Kidney (tissue), 14 donors: ENCODE measurements around the gene PPFIA1. TPM values are rescaled to one million over a fixed set of nuclear protein-coding genes. Genes with fewer than 3 reads are reported as not detected.

Source experiments
- DNase-seq, 5 donors: peaks; one replicate each; pipeline ENCODE4 v3.0.0-alpha.2; 2013 to 2020
- FAIRE-seq: peaks from 2 replicates; lab custom pipeline; 2012; peaks lifted over from hg19 to GRCh38; lab: Jason Lieb, UNC
- H3K27ac ChIP-seq, 2 donors: one replicate each; pipeline ENCODE4 v1.7.0; 2013; ENCODE audit warnings: low read depth in 2 of 2, low read length in 2 of 2, inconsistent platforms in 1 of 2
- H3K27me3 ChIP-seq: one replicate; pipeline ENCODE4 v1.7.1; 2013; ENCODE audit warnings: low read length, inconsistent platforms; ENCODE audit not compliant: control insufficient read depth, insufficient read depth
- H3K36me3 ChIP-seq, 3 donors: one replicate each; pipeline versions ENCODE4 v1.7.0 to v1.7.1; 2013; ENCODE audit warnings: low read length in 3 of 3, control low read depth in 1 of 3, inconsistent platforms in 1 of 3; ENCODE audit not compliant: insufficient read depth in 3 of 3, control insufficient read depth in 2 of 3
- H3K4me1 ChIP-seq, 3 donors: one replicate each; pipeline versions ENCODE4 v1.7.0 to v1.7.1; 2013; ENCODE audit warnings: low read length in 3 of 3, inconsistent platforms in 1 of 3, low read depth in 1 of 3; ENCODE audit not compliant: control insufficient read depth in 2 of 3, insufficient read depth in 2 of 3
- H3K4me3 ChIP-seq, 3 donors: one replicate each; pipeline versions ENCODE4 v1.7.0 to v1.8.1; 2013; ENCODE audit warnings: low read length in 3 of 3, control low read depth in 1 of 3, inconsistent platforms in 1 of 3
- H3K9ac ChIP-seq, 3 donors: one replicate each; pipeline versions ENCODE4 v1.7.0 to v1.7.1; 2013; ENCODE audit warnings: low read length in 3 of 3, control low read depth in 1 of 3, inconsistent platforms in 1 of 3
- H3K9me3 ChIP-seq, 3 donors: one replicate each; pipeline versions ENCODE4 v1.7.0 to v1.7.1; 2013; ENCODE audit warnings: low read length in 3 of 3, control low read depth in 1 of 3, inconsistent platforms in 1 of 3; ENCODE audit not compliant: control insufficient read depth in 2 of 3, insufficient read depth in 1 of 3
- intact Hi-C: fragments of 100-400 bp; cut with DNase I; formaldehyde crosslinking; loops from one replicate; pipeline ENCODE4 v1.11.1; 2022
- polyA plus RNA-seq: library from polyadenylated mRNA; stranded (reverse); fragments of 350-450 nt; fragmentation: Illumina TruSeq; extraction: RNeasy Lipid Tissue Mini Kit (QIAGEN cat#74804); gene quantifications from one replicate; pipeline ENCODE4 v1.2.3, GENCODE V29; 2014; ENCODE audit warnings: low read depth, low replicate concordance; ENCODE audit not compliant: insufficient read depth
- total RNA-seq: library from RNA; stranded (reverse); fragmentation: NEBNext Ultra II Directional; extraction: Animal tissue kit (Norgen Biotek cat#: 25700); gene quantifications from one replicate; pipeline ENCODE4 v1.2.1, GENCODE V29; 2021
- TF ChIP-seq, protein P1 (sequence below): IDR thresholded peaks from 3 replicates; pipeline ENCODE4 v1.5.1; 2012; ENCODE audit warnings: mild to moderate bottlenecking, moderate library complexity, borderline replicate concordance; ENCODE audit not compliant: insufficient read depth; ENCODE audit errors: extremely low read depth
- donor health status: control.
- donor health status: control.
- donor health status: control.
- donor health status: control.
- donor health status: control.
- donor health status: DM: yes; HTN: yes; CAD: no.
- donor health status: Normal renal cell carcinoma (clear cell type).

PPFIA1 gene
- total and polyA plus RNA-seq, 2 donors from 2014 or later = 19.1 to 53.0 TPM

DNA sequence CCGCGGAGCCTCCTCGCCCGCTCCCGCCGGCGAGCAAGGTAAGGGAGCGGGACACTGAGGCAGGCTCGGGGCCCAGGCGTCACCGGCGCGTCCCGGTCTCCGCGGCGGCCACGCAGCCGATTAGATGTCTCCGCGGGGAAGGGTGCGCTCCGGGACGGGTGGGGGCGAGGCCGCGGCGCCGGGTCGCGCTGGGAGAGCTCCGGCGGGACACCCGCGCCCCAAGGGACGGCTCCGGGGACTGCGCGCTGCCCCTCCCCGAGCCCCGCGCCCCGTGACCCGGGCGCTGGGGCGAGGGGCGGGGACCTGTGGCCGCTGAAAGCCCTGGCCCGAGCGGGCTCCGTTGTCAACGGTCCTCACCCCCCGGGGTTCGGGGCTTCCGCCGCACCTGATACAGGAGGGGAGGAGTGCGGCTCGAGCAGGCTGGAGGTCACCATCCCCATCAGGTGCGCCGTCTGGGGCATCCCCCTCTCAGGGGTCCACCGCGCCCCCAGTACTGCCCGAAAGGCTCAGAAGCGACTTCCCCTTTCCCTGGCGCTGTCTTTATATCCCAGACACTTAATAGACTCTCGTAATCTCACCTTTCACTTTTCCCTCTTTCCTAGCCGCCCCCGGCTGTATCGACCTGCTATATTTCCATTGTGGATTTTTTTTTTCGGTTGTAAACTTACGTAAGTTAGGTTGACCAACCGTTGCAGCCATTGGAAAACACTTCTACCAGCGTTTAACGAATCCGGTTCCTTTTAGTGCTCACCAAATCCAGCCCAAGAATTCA is 573 bp downstream of the PPFIA1 start:
- intact Hi-C loops = no loop called here
- no peak for FAIRE-seq

DNA sequence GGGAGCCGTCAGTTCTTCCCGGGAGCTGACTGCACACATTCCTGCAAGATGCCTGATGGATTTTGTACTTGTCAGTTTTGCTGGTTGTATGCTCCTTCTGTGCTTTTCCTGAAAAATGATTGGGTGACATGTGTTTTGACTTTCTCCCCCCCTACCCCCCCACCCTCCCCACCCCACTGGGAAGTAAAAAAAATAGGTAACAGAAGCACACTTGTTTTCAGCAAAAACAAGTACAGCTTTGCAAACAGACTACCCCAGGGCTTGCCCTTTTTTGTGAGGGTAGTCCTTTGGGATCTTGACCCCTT is 1.1 kb downstream of the PPFIA1 start:
- peak overlapping the region in 2 of 3 donors; percentile 53 to 90 for H3K9ac ChIP-seq
- peaks cover 0 to 8% (median 7%) of the 10 kb centered on the region in 3 donors for H3K4me1 ChIP-seq
- DNase-seq (no peak), FAIRE-seq (no peak)
- H3K27me3 ChIP-seq = no peaks in the 10 kb centered on the region
- intact Hi-C loops = no loop called here
- H3K9me3 ChIP-seq = no peaks in the 10 kb centered on the region
- TF ChIP-seq, protein P1, sequence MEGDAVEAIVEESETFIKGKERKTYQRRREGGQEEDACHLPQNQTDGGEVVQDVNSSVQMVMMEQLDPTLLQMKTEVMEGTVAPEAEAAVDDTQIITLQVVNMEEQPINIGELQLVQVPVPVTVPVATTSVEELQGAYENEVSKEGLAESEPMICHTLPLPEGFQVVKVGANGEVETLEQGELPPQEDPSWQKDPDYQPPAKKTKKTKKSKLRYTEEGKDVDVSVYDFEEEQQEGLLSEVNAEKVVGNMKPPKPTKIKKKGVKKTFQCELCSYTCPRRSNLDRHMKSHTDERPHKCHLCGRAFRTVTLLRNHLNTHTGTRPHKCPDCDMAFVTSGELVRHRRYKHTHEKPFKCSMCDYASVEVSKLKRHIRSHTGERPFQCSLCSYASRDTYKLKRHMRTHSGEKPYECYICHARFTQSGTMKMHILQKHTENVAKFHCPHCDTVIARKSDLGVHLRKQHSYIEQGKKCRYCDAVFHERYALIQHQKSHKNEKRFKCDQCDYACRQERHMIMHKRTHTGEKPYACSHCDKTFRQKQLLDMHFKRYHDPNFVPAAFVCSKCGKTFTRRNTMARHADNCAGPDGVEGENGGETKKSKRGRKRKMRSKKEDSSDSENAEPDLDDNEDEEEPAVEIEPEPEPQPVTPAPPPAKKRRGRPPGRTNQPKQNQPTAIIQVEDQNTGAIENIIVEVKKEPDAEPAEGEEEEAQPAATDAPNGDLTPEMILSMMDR = no peak
- peaks cover 6 to 12% (median 7%) of the 10 kb centered on the region in 3 donors for H3K36me3 ChIP-seq
- peak overlapping the region; percentile 74 to 76 for H3K27ac ChIP-seq
- H3K4me3 ChIP-seq = peak overlapping the region; percentile 67 to 84 (median 79)

More for the DNA sequence above, 573 bp downstream of the PPFIA1 start:
- peak; percentile 28 to 85 (median 60) for DNase-seq
- Histone ChIP-seq H3K4me1 (peaks cover 0 to 8% (median 7%) of the 10 kb centered on the region in 3 donors), H3K27ac (peak overlapping the region; percentile 74 to 76), H3K36me3 (peaks cover 6 to 12% (median 7%) of the 10 kb centered on the region in 3 donors), H3K4me3 (peak overlapping the region; percentile 67 to 84 (median 79)), H3K27me3 (no peaks in the 10 kb centered on the region), H3K9ac (peak overlapping the region; percentile 53 to 90 (median 59)), H3K9me3 (no peaks in the 10 kb centered on the region)
- TF ChIP-seq, protein P1 = no peak

DNA sequence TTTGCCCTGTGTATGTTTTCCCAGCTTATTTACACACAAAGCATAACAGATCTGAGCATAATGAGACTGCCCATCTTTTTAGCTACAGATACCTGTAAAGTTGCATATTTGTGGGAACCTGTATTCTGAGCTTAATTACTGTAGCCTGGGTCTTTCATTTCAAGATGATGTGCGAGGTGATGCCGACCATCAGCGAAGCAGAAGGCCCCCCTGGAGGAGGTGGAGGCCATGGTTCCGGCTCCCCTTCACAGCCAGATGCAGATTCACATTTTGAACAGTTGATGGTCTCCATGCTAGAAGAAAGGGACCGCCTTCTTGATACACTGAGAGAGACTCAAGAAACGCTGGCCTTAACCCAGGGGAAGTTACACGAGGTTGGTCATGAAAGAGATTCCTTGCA is 1.5 kb downstream of the PPFIA1 start:
- TF ChIP-seq, protein P1 = no peak

More for the DNA sequence above, 1.5 kb downstream of the PPFIA1 start:
- intact Hi-C loops = no loop called here
- Histone ChIP-seq H3K9me3 (no peaks in the 10 kb centered on the region), H3K9ac (no peak overlapping the region), H3K36me3 (peaks cover 6 to 12% (median 7%) of the 10 kb centered on the region in 3 donors), H3K27ac (no peak overlapping the region), H3K27me3 (no peaks in the 10 kb centered on the region), H3K4me3 (peak overlapping the region in 2 of 3 donors; percentile 6 to 84), H3K4me1 (peaks cover 0 to 8% (median 7%) of the 10 kb centered on the region in 3 donors)
- DNase-seq (peak in 1 of 5 donors; percentile 12), FAIRE-seq (no peak)
